ENCODE data around the gene ALX4. TPM values are rescaled to one million over a fixed set of nuclear protein-coding genes. Genes with fewer than 3 reads are reported as not detected.

ALX4 gene
- total and polyA plus RNA-seq, 2 experiments from 2014 or later, result not detected

- TF ChIP-seq REST (IDR thresholded peaks at IDR 0.05; ENCODE audit: unreplicated experiment) (no peak), EZH2 (IDR thresholded peaks at IDR 0.05; ENCODE audit: low read depth, unreplicated experiment) (no peak), CTCF (conservative IDR thresholded peaks at IDR 0.05; ENCODE audit: low read depth in 2 of 2) (no peak), ZNF331 (CRISPR knock-in tag; IDR thresholded peaks at IDR 0.05; ENCODE audit: low read depth) (no peak), NANOG (IDR thresholded peaks at IDR 0.05; ENCODE audit: borderline replicate concordance) (no peak), EZH2phosphoT487 (IDR thresholded peaks at IDR 0.05; ENCODE audit: unreplicated experiment) (no peak), JUNB (IDR thresholded peaks at IDR 0.05; ENCODE audit: unreplicated experiment) (no peak), STAT1 (IDR thresholded peaks at IDR 0.05; ENCODE audit: unreplicated experiment) (no peak), CREB1 (CRISPR knock-in tag; IDR thresholded peaks at IDR 0.05; ENCODE audit: low read depth) (no peak)
- TF ChIP-seq, protein P1, sequence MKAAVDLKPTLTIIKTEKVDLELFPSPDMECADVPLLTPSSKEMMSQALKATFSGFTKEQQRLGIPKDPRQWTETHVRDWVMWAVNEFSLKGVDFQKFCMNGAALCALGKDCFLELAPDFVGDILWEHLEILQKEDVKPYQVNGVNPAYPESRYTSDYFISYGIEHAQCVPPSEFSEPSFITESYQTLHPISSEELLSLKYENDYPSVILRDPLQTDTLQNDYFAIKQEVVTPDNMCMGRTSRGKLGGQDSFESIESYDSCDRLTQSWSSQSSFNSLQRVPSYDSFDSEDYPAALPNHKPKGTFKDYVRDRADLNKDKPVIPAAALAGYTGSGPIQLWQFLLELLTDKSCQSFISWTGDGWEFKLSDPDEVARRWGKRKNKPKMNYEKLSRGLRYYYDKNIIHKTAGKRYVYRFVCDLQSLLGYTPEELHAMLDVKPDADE (IDR thresholded peaks at IDR 0.05), result no peak
These were observed 46.4 kb upstream of the ALX4 start (continued) for GRCh38 chr11:44356351-44356750.

GRCh38 chr11:44351898-44352498 lies 42.1 kb upstream of the ALX4 start:
- H3K4me1 Mint-ChIP-seq, result peaks cover 6% of the 10 kb centered on the region; the same call in 2 of the 3 replicates
- Histone ChIP-seq H3K4me1 (ENCODE audit: insufficient read depth) (no peaks in the 10 kb centered on the region), H3K4me3 (no peak overlapping the region), H3K27me3 (ENCODE audit: insufficient read depth) (no peaks in the 10 kb centered on the region), H4K20me1 (replicated peaks; ENCODE audit: insufficient read depth) (no peaks in the 10 kb centered on the region), H3K27ac (ENCODE audit: low read depth) (no peak overlapping the region), H3K9me2 (ENCODE audit: insufficient read depth) (no peaks in the 10 kb centered on the region), H3K4me2 (no peak overlapping the region), H3K79me2 (replicated peaks; ENCODE audit: insufficient read depth) (no peaks in the 10 kb centered on the region), H3K36me3 (ENCODE audit: insufficient read depth) (no peaks in the 10 kb centered on the region), H3F3A (replicated peaks; ENCODE audit: low read depth) (no peaks in the 10 kb centered on the region), H2AFZ (no peak overlapping the region)
- peak; percentile 63 to 74 for TF ChIP-seq CTCF (conservative IDR thresholded peaks at IDR 0.05; ENCODE audit: low read depth in 2 of 2)
- TF ChIP-seq ZNF114 (CRISPR knock-in tag; IDR thresholded peaks at IDR 0.05), result no peak
- no peak overlapping the region for H3K27ac Mint-ChIP-seq
- DNase-seq (ENCODE audit: low spot score) (peak; percentile 58), ATAC-seq (peak; percentile 64)
- H3K9me3 Mint-ChIP-seq, result no peaks in the 10 kb centered on the region
- H3K4me3 Mint-ChIP-seq, result no peak overlapping the region
- H3K27me3 Mint-ChIP-seq (ENCODE audit: insufficient read depth, low read depth, poor library complexity), result no peaks in the 10 kb centered on the region
- no peaks in the 10 kb centered on the region for H3K36me3 Mint-ChIP-seq (ENCODE audit: low read depth)

All from GM23338 (cell line).